ENCODE measurements around the gene LPCAT2. TPM values are rescaled to one million over a fixed set of nuclear protein-coding genes. Genes with fewer than 3 reads are reported as not detected.
A peak's percentile ranks its signal among the peaks of the same experiment; 100 is the strongest.

The LPCAT2 gene
- total and polyA plus RNA-seq, 12 donors, result 4.0 to 10.9 (median 7.0) TPM

- peak overlapping the region in 6 of 10 donors; percentile 63 to 90 (median 74) for H3K27ac ChIP-seq
- peaks cover 0 to 7% (median 0%) of the 10 kb centered on the region in 7 donors for H3K27me3 ChIP-seq
- peak in 2 of 8 donors; percentile 33 to 34 for ATAC-seq
- peaks cover 0 to 28% (median 0%) of the 10 kb centered on the region in 9 donors for H3K36me3 ChIP-seq
- H3K4me1 ChIP-seq, result peaks cover 0 to 32% (median 6%) of the 10 kb centered on the region in 9 donors
- DNase-seq, result no peak
- intact Hi-C loops (cut with DNase I), result loop anchor here in 1 of 10 donors (2.0 kb wide), 1 partner anchor 17 kb away; no protein-coding TSS in a partner anchor
- 45 to 47% methylated on average over 4 of the region's 4 CpGs for WGBS, 2 donors
- TF ChIP-seq, protein P1, sequence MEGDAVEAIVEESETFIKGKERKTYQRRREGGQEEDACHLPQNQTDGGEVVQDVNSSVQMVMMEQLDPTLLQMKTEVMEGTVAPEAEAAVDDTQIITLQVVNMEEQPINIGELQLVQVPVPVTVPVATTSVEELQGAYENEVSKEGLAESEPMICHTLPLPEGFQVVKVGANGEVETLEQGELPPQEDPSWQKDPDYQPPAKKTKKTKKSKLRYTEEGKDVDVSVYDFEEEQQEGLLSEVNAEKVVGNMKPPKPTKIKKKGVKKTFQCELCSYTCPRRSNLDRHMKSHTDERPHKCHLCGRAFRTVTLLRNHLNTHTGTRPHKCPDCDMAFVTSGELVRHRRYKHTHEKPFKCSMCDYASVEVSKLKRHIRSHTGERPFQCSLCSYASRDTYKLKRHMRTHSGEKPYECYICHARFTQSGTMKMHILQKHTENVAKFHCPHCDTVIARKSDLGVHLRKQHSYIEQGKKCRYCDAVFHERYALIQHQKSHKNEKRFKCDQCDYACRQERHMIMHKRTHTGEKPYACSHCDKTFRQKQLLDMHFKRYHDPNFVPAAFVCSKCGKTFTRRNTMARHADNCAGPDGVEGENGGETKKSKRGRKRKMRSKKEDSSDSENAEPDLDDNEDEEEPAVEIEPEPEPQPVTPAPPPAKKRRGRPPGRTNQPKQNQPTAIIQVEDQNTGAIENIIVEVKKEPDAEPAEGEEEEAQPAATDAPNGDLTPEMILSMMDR (IDR thresholded peaks at IDR 0.05), result no peak
- peak overlapping the region in 7 of 10 donors; percentile 49 to 76 (median 70) for H3K4me3 ChIP-seq
- H3K9me3 ChIP-seq, result peaks cover 0 to 23% (median 12%) of the 10 kb centered on the region in 11 donors
Measured at GRCh38 chr16:55510185-55510805, 1.4 kb downstream of the LPCAT2 start.

DNA sequence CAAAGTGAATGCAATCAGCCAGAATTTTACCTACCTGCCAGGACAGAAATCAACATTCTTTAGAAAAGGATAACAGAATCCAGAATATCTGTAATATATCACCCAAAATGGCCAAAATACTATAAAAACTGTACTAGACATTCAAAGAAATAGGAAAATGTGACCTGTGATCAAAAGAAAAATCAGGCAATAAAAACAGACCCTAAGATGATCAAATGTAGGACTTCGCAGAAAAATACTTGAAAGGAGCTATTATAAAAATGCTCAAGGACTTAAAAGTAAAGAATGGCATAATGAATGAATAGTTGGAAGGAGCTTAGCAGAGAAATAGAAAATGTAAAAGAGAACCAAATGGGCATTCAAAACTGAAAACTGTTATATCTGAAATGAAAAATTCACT is 4.1 kb downstream of the LPCAT2 start:
- DNase-seq, result no peak
- intact Hi-C loops (cut with DNase I), result loop anchor here in 1 of 10 donors (1.0 kb wide), 1 partner anchor 22 kb away; no protein-coding TSS in a partner anchor
- Histone ChIP-seq H3K27ac (no peak overlapping the region), H3K36me3 (peaks cover 0 to 11% (median 0%) of the 10 kb centered on the region in 9 donors), H3K4me1 (peaks cover 0 to 30% (median 6%) of the 10 kb centered on the region in 9 donors), H3K4me3 (no peak overlapping the region), H3K27me3 (peaks cover 0 to 7% (median 0%) of the 10 kb centered on the region in 7 donors), H3K9me3 (peaks cover 0 to 31% (median 12%) of the 10 kb centered on the region in 11 donors)
- ATAC-seq, result no peak
- TF ChIP-seq, protein P1 (IDR thresholded peaks at IDR 0.05), result no peak
- WGBS, 2 donors, result 98 to 100% methylated on average over 1 of the region's 1 CpG

DNA sequence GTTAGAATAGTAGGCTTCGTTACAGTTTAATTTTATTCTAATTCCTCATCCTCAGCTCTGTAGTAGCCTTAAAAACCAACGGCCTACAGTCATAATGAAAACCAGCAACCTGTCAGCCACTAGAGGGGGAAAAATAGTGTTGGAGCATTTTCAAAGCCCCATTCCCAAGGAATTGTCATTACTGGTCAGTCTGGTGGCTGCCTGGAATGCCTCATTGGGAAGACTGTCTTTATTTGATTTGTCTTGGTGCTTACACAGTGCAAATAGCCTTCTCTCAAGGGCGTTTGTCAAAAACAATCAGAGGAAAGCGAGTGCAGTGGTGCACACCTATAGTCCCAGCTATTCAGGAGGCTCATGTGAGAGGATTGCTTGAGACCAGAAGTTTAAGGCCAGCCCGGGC is 4.7 kb downstream of the LPCAT2 start:
- H3K4me3 ChIP-seq, result no peak overlapping the region
- peaks cover 0 to 11% (median 0%) of the 10 kb centered on the region in 9 donors for H3K36me3 ChIP-seq
- peaks cover 0 to 3% (median 0%) of the 10 kb centered on the region in 7 donors for H3K27me3 ChIP-seq
- no peak for ATAC-seq
- H3K4me1 ChIP-seq, result peaks cover 0 to 24% (median 4%) of the 10 kb centered on the region in 9 donors
- WGBS, 2 donors, result 87 to 95% methylated on average over 5 of the region's 5 CpGs
- H3K27ac ChIP-seq, result no peak overlapping the region
- intact Hi-C loops (cut with DNase I), result loop anchor here in 1 of 10 donors (1.0 kb wide), 1 partner anchor 22 kb away; no protein-coding TSS in a partner anchor
- no peak for DNase-seq
- TF ChIP-seq, protein P1 (IDR thresholded peaks at IDR 0.05), result no peak
- H3K9me3 ChIP-seq, result peaks cover 0 to 33% (median 12%) of the 10 kb centered on the region in 11 donors

DNA sequence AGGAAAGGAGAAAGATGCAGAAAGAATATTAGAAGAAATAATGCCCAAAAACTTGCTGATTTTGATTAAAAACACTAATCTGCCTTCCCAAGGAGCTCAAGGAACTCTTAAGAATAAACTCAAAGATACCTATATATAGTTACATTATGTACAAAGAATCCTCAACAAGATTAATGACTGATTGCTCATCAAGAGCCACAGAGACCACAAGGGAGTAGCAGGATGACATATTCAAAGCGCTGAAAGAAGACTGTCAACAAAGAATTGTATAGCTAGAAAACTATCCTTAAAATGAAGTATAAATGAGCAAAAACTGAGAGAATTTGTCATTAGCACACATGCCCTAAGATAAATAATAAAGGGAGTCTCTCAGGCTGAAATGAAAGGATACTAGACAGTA is 6.2 kb downstream of the LPCAT2 start:
- no peak for ATAC-seq
- WGBS, 2 donors, result 96 to 100% methylated on average over 1 of the region's 1 CpG
- Histone ChIP-seq H3K4me3 (no peak overlapping the region), H3K27me3 (no peaks in the 10 kb centered on the region), H3K4me1 (peaks cover 0 to 17% (median 0%) of the 10 kb centered on the region in 9 donors), H3K9me3 (peaks cover 0 to 33% (median 12%) of the 10 kb centered on the region in 11 donors), H3K36me3 (peaks cover 0 to 11% (median 0%) of the 10 kb centered on the region in 9 donors), H3K27ac (no peak overlapping the region)
- TF ChIP-seq, protein P1 (IDR thresholded peaks at IDR 0.05), result no peak
- intact Hi-C loops (cut with DNase I), result no loop called here
- DNase-seq, result no peak
